Measurements from ENCODE around the gene ROM1.

- TF ChIP-seq CTCF (IDR thresholded peaks at IDR 0.05; ENCODE audit: insufficient read depth, low read length) (no peak), POLR2AphosphoS5 (IDR thresholded peaks at IDR 0.05; ENCODE audit: low read depth) (no peak), REST (IDR thresholded peaks at IDR 0.05; ENCODE audit: insufficient replicate concordance, low read depth) (no peak), GABPA (IDR thresholded peaks at IDR 0.05; ENCODE audit: low read depth) (no peak), SPI1 (IDR thresholded peaks at IDR 0.05; ENCODE audit: borderline replicate concordance, low read depth) (no peak)
Measured at GRCh38 chr11:62664405-62665074, 51.5 kb downstream of the ROM1 start.

All from HL-60 (cell line).